T47D (cell line): ENCODE data around the gene SHPK.

Experiments used
- DNase-seq, 2 experiments: peaks; one replicate each; pipeline versions ENCODE4 v3.0.0 to v3.0.0-alpha.2; 2011 to 2012; ENCODE audit warnings: low read depth in 1 of 2, low spot score in 1 of 2
- JUND ChIP-seq: IDR thresholded peaks from 2 replicates; pipeline ENCODE4 v1.6.1; 2012; ENCODE audit warnings: low read depth
- in situ Hi-C: cut with HindIII; loops from 2 replicates; pipeline ENCODE4 v1.10.0; 2016; ENCODE audit warnings: low sequenced_read_pairs, low pct_unique_long_range_greater_than_20kb

Gene SHPK

GRCh38 chr17:3657874-3658783 is 22.1 kb upstream of the SHPK start:
- in situ Hi-C loops: no loop called here
- DNase-seq: no peak

GRCh38 chr17:3657588-3657869 is 21.5 kb upstream of the SHPK start:
- DNase-seq: no peak
- TF ChIP-seq JUND: no peak
- in situ Hi-C loops: no loop called here

More at GRCh38 chr17:3657874-3658783, 22.1 kb upstream of the SHPK start:
- no peak for TF ChIP-seq JUND

DNA sequence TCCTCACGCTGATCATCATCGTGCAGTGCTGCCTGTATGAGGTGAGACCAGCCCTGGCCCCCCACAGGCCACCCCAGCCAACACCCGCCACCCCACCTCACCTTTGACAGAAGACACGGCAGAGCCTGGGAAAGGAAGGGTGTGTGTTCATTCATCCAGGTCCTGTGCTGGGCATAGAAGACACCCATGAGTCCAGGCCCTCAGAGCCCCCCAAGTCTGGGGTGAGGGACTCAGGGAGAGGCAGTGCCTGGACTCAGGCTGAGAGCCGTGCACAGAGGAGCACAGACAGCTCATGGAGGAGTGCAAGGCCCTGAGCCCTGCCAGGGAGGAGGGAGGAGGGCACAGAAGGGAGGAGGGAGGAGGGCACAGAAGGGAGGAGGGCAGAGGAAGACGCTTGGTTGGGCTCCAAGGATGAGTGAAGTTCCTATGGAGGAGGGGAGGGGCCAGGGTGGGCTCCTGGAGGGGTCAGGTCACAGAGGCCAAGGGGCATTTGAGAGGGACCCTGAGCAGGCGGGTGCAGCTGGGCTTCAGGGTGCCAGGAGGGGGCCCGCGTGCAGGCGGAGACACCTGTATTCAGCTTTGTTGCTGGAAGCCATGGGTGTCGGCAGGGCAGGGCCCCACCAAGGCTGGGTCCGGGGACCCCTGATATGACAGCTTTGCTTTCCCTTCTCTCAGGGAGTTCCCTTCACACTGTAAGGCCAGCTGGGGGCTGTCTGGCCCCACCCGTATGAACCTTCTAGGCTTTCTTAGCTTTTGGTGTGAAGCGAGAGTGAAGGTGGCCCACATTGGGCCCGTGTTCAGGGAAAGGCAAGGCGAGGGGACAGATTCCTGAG is 20.9 kb upstream of the SHPK start:
- no peak for TF ChIP-seq JUND
- no peak for DNase-seq
- in situ Hi-C loops: no loop called here

DNA sequence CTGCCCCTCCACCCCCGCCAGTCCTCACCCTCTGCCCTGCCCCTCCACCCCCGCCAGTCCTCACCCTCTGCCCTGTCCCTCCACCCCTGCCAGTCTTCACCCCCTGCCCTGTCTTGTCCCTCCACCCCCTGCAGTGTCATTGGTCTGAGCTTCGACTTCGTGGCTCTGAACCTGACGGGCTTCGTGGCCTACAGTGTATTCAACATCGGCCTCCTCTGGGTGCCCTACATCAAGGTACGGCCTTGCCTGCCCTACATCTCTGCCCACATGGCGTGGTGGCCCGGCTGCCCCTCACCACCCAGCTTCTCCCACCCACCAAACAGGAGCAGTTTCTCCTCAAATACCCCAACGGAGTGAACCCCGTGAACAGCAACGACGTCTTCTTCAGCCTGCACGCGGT is 20.3 kb upstream of the SHPK start:
- TF ChIP-seq JUND: no peak
- in situ Hi-C loops: no loop called here

GRCh38 chr17:3655766-3656165 is 19.7 kb upstream of the SHPK start:
- in situ Hi-C loops: no loop called here
- TF ChIP-seq JUND: no peak
- no peak for DNase-seq

More for the DNA sequence above, 20.3 kb upstream of the SHPK start:
- DNase-seq: no peak

DNA sequence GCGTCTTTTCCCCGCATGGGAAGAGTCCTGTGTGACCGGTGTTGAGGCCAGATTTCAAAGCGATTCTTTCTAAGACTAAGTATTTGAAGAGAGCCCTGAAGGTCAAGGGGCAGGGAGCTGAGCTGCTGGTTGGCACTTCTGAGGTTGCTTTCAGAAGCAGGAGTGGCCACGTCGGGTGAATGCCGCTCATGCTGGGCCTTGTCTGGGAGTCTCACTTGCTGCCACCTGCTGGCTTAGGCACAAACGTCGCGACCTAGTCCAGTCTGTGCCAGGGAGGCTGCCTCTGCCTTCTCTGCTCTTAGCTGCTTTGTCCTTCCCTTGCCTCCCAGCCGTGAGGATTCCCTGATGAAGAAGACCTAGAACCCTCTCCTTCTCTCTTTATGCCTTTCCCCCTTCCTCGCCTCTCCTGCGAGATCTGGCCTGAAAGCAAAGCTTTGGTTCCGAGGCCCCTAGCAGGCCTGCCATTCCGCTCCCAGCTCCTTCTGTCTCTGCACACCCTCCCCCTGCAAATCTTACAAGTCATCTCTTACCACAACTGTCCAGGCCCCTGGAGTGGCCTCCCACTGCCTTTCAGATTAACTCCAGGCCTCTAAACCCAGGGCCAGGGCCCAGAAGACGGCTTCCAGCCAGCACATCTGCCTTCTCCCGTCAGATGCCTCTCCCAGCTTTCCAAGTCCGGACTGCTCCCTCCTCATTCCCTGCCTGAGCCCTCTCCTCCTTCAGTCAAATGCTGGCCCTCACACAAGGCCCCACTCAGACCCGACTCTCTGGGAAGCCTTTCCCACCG is 11.9 kb upstream of the SHPK start:
- no peak for TF ChIP-seq JUND
- peak; percentile 38 to 73 for DNase-seq
- in situ Hi-C loops: no loop called here

- DNase-seq: no peak
- no peak for TF ChIP-seq JUND
- in situ Hi-C loops: no loop called here
These were observed 11.2 kb upstream of the SHPK start for GRCh38 chr17:3647251-3647650.

DNA sequence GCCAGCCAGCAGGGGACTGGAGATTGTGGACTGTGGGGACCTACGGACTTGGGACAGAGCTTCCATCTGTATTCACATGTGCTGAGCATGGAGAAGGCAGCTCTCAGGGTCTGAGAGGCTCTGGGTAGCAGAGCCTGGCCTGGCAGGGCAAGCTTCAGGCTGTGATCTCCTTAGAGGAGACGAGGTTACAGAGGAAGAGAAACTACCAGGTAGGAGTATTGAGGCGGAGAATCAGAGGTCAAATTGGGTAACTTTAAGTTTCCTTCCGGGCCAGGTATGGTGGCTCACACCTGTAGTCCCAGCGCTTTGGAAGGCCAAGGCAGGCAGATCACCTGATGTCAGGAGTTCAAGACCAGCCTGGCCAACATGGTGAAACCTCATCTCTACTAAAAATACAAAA is 9.3 kb upstream of the SHPK start:
- in situ Hi-C loops: no loop called here
- no peak for DNase-seq
- TF ChIP-seq JUND: no peak

GRCh38 chr17:3643889-3644349 is 7.9 kb upstream of the SHPK start:
- no peak for DNase-seq
- in situ Hi-C loops: no loop called here

DNA sequence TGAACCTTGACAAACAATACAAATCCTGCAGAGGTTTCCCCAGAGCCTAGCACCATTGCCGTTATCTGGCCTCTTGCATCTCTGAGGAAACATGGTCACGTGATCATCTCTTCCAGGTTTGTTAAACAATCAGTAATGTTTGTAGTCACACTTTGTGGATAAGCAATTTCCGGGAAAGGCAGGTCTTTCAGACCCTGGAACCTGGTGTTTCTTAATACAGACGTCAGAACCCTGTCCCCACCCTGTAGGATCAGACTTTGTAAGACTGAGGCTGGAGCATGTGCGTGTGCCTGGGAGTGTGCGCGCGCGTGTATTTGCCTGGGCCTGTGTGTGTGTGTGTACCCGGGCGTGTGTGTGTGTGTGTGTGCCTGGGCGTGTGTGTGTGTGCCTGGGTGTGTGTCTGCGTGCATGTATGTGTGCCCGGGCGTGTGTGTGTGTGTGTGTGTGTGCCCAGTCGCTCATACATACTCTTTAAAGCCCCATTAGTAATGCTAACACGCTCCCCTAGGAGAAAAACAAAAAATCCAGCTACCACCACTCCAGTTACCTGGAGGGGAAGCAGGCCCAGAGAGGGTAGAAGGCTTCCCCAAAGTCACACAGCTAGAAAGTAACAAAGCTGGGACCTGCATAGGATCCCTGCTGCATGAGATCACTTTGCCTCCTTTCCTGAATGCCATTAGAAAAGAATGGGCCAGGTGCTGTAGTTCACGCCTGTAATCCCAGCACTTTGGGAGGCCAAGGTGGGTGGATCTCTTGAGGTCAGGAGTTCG is 5.9 kb upstream of the SHPK start:
- in situ Hi-C loops: no loop called here

More at GRCh38 chr17:3643889-3644349, 7.9 kb upstream of the SHPK start:
- TF ChIP-seq JUND: no peak

GRCh38 chr17:3641014-3641413 is 5.0 kb upstream of the SHPK start:
- no peak for TF ChIP-seq JUND
- in situ Hi-C loops: no loop called here

More for the DNA sequence above, 5.9 kb upstream of the SHPK start:
- TF ChIP-seq JUND: no peak
- DNase-seq: peak; percentile 32 to 57

More at GRCh38 chr17:3641014-3641413, 5.0 kb upstream of the SHPK start:
- DNase-seq: no peak
